CD14-positive monocyte (primary cell): ENCODE results near the gene FKBP15. TPM values are rescaled to one million over a fixed set of nuclear protein-coding genes. Genes with fewer than 3 reads are reported as not detected.

Experiments used
- DNase-seq, 3 donors: peaks; one replicate each; pipeline ENCODE4 v3.0.0-alpha.2; 2011 to 2022
- H2AFZ ChIP-seq: 2 replicates; pipeline ENCODE4 v1.6.0; 2012; ENCODE audit warnings: mild to moderate bottlenecking, low read depth, low read length, inconsistent platforms; ENCODE audit not compliant: insufficient read depth, poor library complexity, severe bottlenecking
- H3K27ac ChIP-seq, 2 donors: 1 replicate in 1 of 2; 2 replicates in 1 of 2; pipeline ENCODE4 v1.5.1; 2012 to 2013; ENCODE audit warnings: low read length in 2 of 2, control low read depth in 1 of 2, inconsistent platforms in 1 of 2, low read depth in 1 of 2, mild to moderate bottlenecking in 1 of 2
- H3K27me3 ChIP-seq, 2 donors: one replicate each; pipeline versions ENCODE4 v1.6.0 to v1.6.1; 2011 to 2013; ENCODE audit warnings: low read length in 2 of 2; ENCODE audit not compliant: control insufficient read depth in 2 of 2, insufficient read depth in 2 of 2
- H3K36me3 ChIP-seq, 2 donors: replicated peaks in 1 of 2; 1 replicate in 1 of 2; 2 replicates in 1 of 2; pipeline versions ENCODE4 v1.5.1 to v1.6.1; 2012 to 2013; ENCODE audit warnings: low read length in 2 of 2, control low read depth in 1 of 2, inconsistent platforms in 1 of 2, mild to moderate bottlenecking in 1 of 2; ENCODE audit not compliant: insufficient read depth in 2 of 2, control insufficient read depth in 1 of 2
- H3K4me1 ChIP-seq, 2 donors: 1 replicate in 1 of 2; 2 replicates in 1 of 2; pipeline versions ENCODE4 v1.5.1 to v1.6.1; 2012 to 2013; ENCODE audit warnings: low read length in 2 of 2, control low read depth in 1 of 2, inconsistent platforms in 1 of 2, mild to moderate bottlenecking in 1 of 2, moderate library complexity in 1 of 2; ENCODE audit not compliant: insufficient read depth in 2 of 2, control insufficient read depth in 1 of 2
- H3K4me2 ChIP-seq: replicated peaks from 2 replicates; pipeline ENCODE3; 2012; ENCODE audit warnings: low read length, moderate library complexity, mild to moderate bottlenecking; ENCODE audit not compliant: poor library complexity, severe bottlenecking; ENCODE audit errors: extremely low read depth
- H3K4me3 ChIP-seq, 3 experiments: fragments of 200-600 bp in 1 of 3; sonication (generic) in 1 of 3; replicated peaks in 1 of 3; 1 replicate in 2 of 3; 2 replicates in 1 of 3; pipeline ENCODE4 v1.5.1; 2011 to 2013; ENCODE audit warnings: low read length in 3 of 3, mild to moderate bottlenecking in 3 of 3, control low read depth in 2 of 3, low read depth in 2 of 3, inconsistent platforms in 1 of 3, moderate library complexity in 1 of 3
- H3K79me2 ChIP-seq: 2 replicates; pipeline ENCODE4 v1.6.0; 2012; ENCODE audit warnings: mild to moderate bottlenecking, control low read depth, inconsistent platforms, low read length, moderate library complexity; ENCODE audit not compliant: insufficient read depth
- H3K9ac ChIP-seq: 2 replicates; pipeline ENCODE4 v1.6.0; 2017; ENCODE audit warnings: low read length, mild to moderate bottlenecking; ENCODE audit not compliant: insufficient read depth, poor library complexity, severe bottlenecking
- H3K9me3 ChIP-seq, 2 donors: replicated peaks in 1 of 2; 1 replicate in 1 of 2; 2 replicates in 1 of 2; pipeline versions ENCODE4 v1.5.1 to v1.6.1; 2012 to 2013; ENCODE audit warnings: low read length in 2 of 2, control low read depth in 1 of 2; ENCODE audit not compliant: control insufficient read depth in 1 of 2, insufficient read depth in 1 of 2
- H4K20me1 ChIP-seq: 2 replicates; pipeline ENCODE4 v1.6.0; 2012; ENCODE audit warnings: mild to moderate bottlenecking, low read length, control low read depth, moderate library complexity; ENCODE audit not compliant: insufficient read depth
- H3K27ac Mint-ChIP-seq, 7 donors: one replicate each; pipeline ENCODE4 v1.8.0; 2020; ENCODE audit warnings: mild to moderate bottlenecking in 7 of 7, mixed read lengths in 7 of 7, moderate library complexity in 6 of 7, inconsistent platforms in 2 of 7
- H3K27me3 Mint-ChIP-seq, 3 donors: one replicate each; pipeline ENCODE4 v1.8.0; 2021 to 2022; ENCODE audit warnings: low read depth in 3 of 3, mild to moderate bottlenecking in 3 of 3, mixed read lengths in 3 of 3, moderate library complexity in 3 of 3, inconsistent platforms in 1 of 3
- H3K36me3 Mint-ChIP-seq, 2 donors: one replicate each; pipeline ENCODE4 v1.8.0; 2020; ENCODE audit warnings: mixed read lengths in 2 of 2, inconsistent platforms in 1 of 2, mild to moderate bottlenecking in 1 of 2
- H3K4me1 Mint-ChIP-seq: one replicate; pipeline ENCODE4 v1.8.0; 2020; ENCODE audit warnings: mild to moderate bottlenecking, mixed read lengths
- H3K4me3 Mint-ChIP-seq, 2 donors: one replicate each; pipeline ENCODE4 v1.8.0; 2020; ENCODE audit warnings: mild to moderate bottlenecking in 2 of 2, mixed read lengths in 2 of 2, moderate library complexity in 1 of 2
- H3K9me3 Mint-ChIP-seq, 7 donors: one replicate each; pipeline ENCODE4 v1.8.0; 2020 to 2022; ENCODE audit warnings: mixed read lengths in 7 of 7, mild to moderate bottlenecking in 6 of 7, moderate library complexity in 6 of 7, inconsistent platforms in 2 of 7
- CTCF ChIP-seq: fragments of 200-600 bp; IDR thresholded peaks from one replicate; pipeline ENCODE4 v1.8.0; 2022; ENCODE audit warnings: antibody characterized with exemption, mild to moderate bottlenecking
- WGBS: methylation state at CpG from one replicate; pipeline ENCODE4 v1.1.5; 2013; ENCODE audit warnings: missing lambda C conversion rate; ENCODE audit not compliant: insufficient coverage; 5-methylcytosine and 5-hydroxymethylcytosine counted together
- intact Hi-C, 2 donors: fragments of 100-400 bp; cut with micrococcal nuclease; formaldehyde crosslinking; loops; one replicate each; pipeline versions ENCODE4 v1.15.0 to v1.15.1; 2023
- polyA minus RNA-seq: library from RNA; depleted of rRNA, polyadenylated mRNA; stranded (reverse); fragments of >200 nt; gene quantifications from 2 replicates; pipeline ENCODE4 v1.2.3, GENCODE V29; 2012
- polyA plus RNA-seq, 3 donors: library from polyadenylated mRNA; depleted of rRNA in 1 of 3; unstranded in 2 of 3; stranded (reverse) in 1 of 3; fragments of 300-500 nt in 2 of 3; fragments of >200 nt in 1 of 3; fragmentation: Illumina TruSeq in 2 of 3; gene quantifications; 1 replicate in 2 of 3; 2 replicates in 1 of 3; pipeline ENCODE4 v1.2.3, GENCODE V29; 2012 to 2021
- total RNA-seq, 12 experiments: library from RNA in 1 of 12; stranded (reverse) in 1 of 12; fragments of 120-200 nt in 1 of 12; gene quantifications; one replicate each; pipeline ENCODE4 v1.2.4 and lab custom pipeline; 2013 to 2026; ENCODE audit warnings: mixed read lengths in 6 of 12, inconsistent platforms in 1 of 12

Gene FKBP15
- 122 TPM for total RNA-seq (2013)
- polyA plus RNA-seq (100 to 1,000 TPM in 1 of 3 donors, 10 to 100 TPM in 2; 32.3 to 120 (median 55.7) TPM), polyA minus RNA-seq (111 and 195 TPM in 2 replicates), total RNA-seq (lab: John Stamatoyannopoulos, UW) (38.6 to 317 (median 234) reads per million in 11 experiments)

GRCh38 chr9:113221003-113221799, at the start of gene FKBP15, which contains the start of gene SLC31A1:
Gene FKBP15 (minus strand): TSS chr9:113221277. CDS start chr9:113221243, 34 bp downstream.
Gene SLC31A1 (plus strand): TSS chr9:113221544. CDS start chr9:113256149, 34,605 bp downstream.
- H3K9ac ChIP-seq, result peak within 1 kb of the TSS; percentile 82
- Mint-ChIP-seq H3K9me3 (peaks cover 0 to 3% (median 0%) of the 10 kb centered on the region in 7 donors), H3K36me3 (peaks cover 15 to 18% of the 10 kb centered on the region in 2 donors), H3K27ac (peak within 1 kb of the TSS; percentile 91 to 99 (median 94)), H3K4me3 (peak within 1 kb of the TSS; percentile 93 to 94), H3K27me3 (no peaks in the 10 kb centered on the region), H3K4me1 (peaks cover 61% of the 10 kb centered on the region)
- H3K79me2 ChIP-seq, result peaks cover 88% of the 10 kb centered on the region
- no peaks in the 10 kb centered on the region for H3K27me3 ChIP-seq
- no peak for TF ChIP-seq CTCF
- no peaks in the 10 kb centered on the region for H3K9me3 ChIP-seq
- H3K4me1 ChIP-seq, result peaks cover 52 to 64% of the 10 kb centered on the region in 2 donors
- H3K4me2 ChIP-seq, result peak within 1 kb of the TSS; percentile 99
- peak within 1 kb of the TSS; percentile 87 to 94 for H3K27ac ChIP-seq
- intact Hi-C loops, result loop anchor here in 1 of 2 donors (2.0 kb wide), 3 partner anchors 34 to 70 kb away; partner anchors contain the start of genes CDC26, PRPF4 and SLC31A2
- peak within 1 kb of the TSS; percentile 86 to 98 (median 95) for H3K4me3 ChIP-seq
- peaks cover 22% of the 10 kb centered on the region for H4K20me1 ChIP-seq
- whole genome bisulfite sequencing, result 0% methylated on average over 58 of the region's 65 CpGs
- peak; percentile 98 to 99 (median 98) for DNase-seq
- H2AFZ ChIP-seq, result peak within 1 kb of the TSS; percentile 84
- peaks cover 3 to 12% of the 10 kb centered on the region in 2 donors for H3K36me3 ChIP-seq

GRCh38 chr9:113269871-113270270, 48.8 kb upstream of the FKBP15 start:
- Mint-ChIP-seq H3K36me3 (peaks cover 51 to 76% of the 10 kb centered on the region in 2 donors), H3K27ac (peak overlapping the region in 1 of 7 donors; percentile 48)
- peaks cover 59 to 81% of the 10 kb centered on the region in 2 donors for H3K36me3 ChIP-seq

More at GRCh38 chr9:113269871-113270270, 48.8 kb upstream of the FKBP15 start:
- Histone ChIP-seq H3K27ac (no peak overlapping the region), H3K79me2 (peaks cover 17% of the 10 kb centered on the region), H3K4me1 (peaks cover 4 to 10% of the 10 kb centered on the region in 2 donors), H3K27me3 (no peaks in the 10 kb centered on the region), H3K4me2 (no peak overlapping the region), H2AFZ (no peak overlapping the region), H3K4me3 (no peak overlapping the region), H3K9ac (no peak overlapping the region), H4K20me1 (peaks cover 10% of the 10 kb centered on the region), H3K9me3 (no peaks in the 10 kb centered on the region)
- no peak for DNase-seq
- Mint-ChIP-seq H3K9me3 (peaks cover 0 to 1% (median 0%) of the 10 kb centered on the region in 7 donors), H3K4me1 (peaks cover 4% of the 10 kb centered on the region), H3K27me3 (no peaks in the 10 kb centered on the region), H3K4me3 (no peak overlapping the region)
- no peak for TF ChIP-seq CTCF
- intact Hi-C loops, result loop anchor here (5.0 kb wide), 2 partner anchors 312 to 387 kb away; no protein-coding TSS in a partner anchor
- 100% methylated on average over 1 of the region's 2 CpGs for WGBS
